ENCODE data around the gene CCDC106. TPM values are rescaled to one million over a fixed set of nuclear protein-coding genes. Genes with fewer than 3 reads are reported as not detected.

The CCDC106 gene
- total and polyA plus RNA-seq, 12 donors = 14.8 to 63.8 (median 27.9) TPM

DNA sequence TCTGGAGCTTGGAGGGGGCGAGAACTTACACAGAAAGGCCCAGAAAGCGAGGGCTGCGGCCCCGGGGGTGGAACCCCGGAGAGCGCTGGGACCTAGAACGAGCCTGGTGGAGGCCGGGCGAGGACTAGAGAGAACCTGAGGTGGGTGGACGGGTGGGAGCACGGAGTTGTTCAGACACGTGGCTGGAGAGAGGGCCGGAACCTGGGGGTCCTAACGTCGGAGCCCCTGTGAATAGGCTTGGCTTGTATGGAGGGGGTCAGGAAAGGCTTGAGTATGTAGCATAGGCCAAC, 4.2 kb upstream of the CCDC106 start:
- Histone ChIP-seq H3K27me3 (no peaks in the 10 kb centered on the region), H3K4me3 (peak overlapping the region in 3 of 4 donors; percentile 68 to 91 (median 81)), H3K27ac (peak overlapping the region in 4 of 5 donors; percentile 88 to 94 (median 90)), H3K9me3 (replicated peaks in 1 of 3) (no peaks in the 10 kb centered on the region), H3K4me1 (replicated peaks in 1 of 2) (peaks cover 37 to 50% of the 10 kb centered on the region in 2 donors), H3K36me3 (replicated peaks in 1 of 2) (peaks cover 0 to 14% of the 10 kb centered on the region in 2 donors)
- 0 to 2% (median 0%) methylated on average over 10 to 15 of the region's 15 CpGs for WGBS, 4 donors
- intact Hi-C loops (cut with DNase I) = no loop called here
- TF ChIP-seq, protein P1, sequence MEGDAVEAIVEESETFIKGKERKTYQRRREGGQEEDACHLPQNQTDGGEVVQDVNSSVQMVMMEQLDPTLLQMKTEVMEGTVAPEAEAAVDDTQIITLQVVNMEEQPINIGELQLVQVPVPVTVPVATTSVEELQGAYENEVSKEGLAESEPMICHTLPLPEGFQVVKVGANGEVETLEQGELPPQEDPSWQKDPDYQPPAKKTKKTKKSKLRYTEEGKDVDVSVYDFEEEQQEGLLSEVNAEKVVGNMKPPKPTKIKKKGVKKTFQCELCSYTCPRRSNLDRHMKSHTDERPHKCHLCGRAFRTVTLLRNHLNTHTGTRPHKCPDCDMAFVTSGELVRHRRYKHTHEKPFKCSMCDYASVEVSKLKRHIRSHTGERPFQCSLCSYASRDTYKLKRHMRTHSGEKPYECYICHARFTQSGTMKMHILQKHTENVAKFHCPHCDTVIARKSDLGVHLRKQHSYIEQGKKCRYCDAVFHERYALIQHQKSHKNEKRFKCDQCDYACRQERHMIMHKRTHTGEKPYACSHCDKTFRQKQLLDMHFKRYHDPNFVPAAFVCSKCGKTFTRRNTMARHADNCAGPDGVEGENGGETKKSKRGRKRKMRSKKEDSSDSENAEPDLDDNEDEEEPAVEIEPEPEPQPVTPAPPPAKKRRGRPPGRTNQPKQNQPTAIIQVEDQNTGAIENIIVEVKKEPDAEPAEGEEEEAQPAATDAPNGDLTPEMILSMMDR (IDR thresholded peaks at IDR 0.05) = no peak
- no peak for TF ChIP-seq POLR2A (IDR thresholded peaks at IDR 0.05)
- peak in 2 of 7 donors; percentile 16 to 43 for DNase-seq

DNA sequence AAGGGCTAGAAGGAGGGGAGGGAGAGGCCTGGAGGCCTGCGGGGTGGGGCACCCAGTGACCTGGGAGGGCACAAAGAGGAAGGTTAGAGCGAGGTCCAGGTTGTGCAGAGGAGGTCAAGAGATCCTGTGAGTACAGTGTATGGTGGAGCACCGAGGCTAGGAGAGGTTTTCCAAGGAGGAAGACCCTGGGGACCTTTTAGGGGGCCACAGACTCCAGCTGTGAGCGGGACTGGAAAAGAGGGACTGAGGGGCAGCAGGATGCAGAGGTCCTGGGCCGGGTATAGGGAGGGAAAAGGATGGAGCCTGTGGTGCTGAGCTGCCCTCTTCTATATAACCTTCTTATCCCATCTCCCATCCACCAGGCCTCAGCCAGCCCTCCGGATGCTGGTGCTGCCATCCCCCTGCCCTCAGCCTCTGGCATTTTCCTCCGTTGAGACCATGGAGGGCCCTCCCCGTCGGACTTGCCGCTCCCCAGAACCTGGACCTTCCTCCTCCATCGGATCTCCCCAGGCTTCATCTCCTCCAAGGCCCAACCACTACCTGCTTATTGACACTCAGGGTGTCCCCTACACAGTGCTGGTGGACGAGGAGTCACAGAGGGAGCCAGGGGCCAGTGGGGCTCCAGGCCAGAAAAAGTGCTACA, 3.7 kb upstream of the CCDC106 start:
- intact Hi-C loops (cut with DNase I) = no loop called here
- Histone ChIP-seq H3K9me3 (replicated peaks in 1 of 3) (no peaks in the 10 kb centered on the region), H3K4me3 (peak overlapping the region in 3 of 4 donors; percentile 68 to 91 (median 81)), H3K36me3 (replicated peaks in 1 of 2) (peaks cover 0 to 14% of the 10 kb centered on the region in 2 donors), H3K27me3 (no peaks in the 10 kb centered on the region), H3K27ac (peak overlapping the region in 4 of 5 donors; percentile 88 to 94 (median 90)), H3K4me1 (replicated peaks in 1 of 2) (peaks cover 41 to 54% of the 10 kb centered on the region in 2 donors)
- no peak for TF ChIP-seq POLR2A (IDR thresholded peaks at IDR 0.05)
- TF ChIP-seq, protein P1 (IDR thresholded peaks at IDR 0.05) = no peak
- DNase-seq = no peak
- WGBS, 4 donors = 39 to 53% (median 47%) methylated on average over 12 of the region's 12 CpGs

DNA sequence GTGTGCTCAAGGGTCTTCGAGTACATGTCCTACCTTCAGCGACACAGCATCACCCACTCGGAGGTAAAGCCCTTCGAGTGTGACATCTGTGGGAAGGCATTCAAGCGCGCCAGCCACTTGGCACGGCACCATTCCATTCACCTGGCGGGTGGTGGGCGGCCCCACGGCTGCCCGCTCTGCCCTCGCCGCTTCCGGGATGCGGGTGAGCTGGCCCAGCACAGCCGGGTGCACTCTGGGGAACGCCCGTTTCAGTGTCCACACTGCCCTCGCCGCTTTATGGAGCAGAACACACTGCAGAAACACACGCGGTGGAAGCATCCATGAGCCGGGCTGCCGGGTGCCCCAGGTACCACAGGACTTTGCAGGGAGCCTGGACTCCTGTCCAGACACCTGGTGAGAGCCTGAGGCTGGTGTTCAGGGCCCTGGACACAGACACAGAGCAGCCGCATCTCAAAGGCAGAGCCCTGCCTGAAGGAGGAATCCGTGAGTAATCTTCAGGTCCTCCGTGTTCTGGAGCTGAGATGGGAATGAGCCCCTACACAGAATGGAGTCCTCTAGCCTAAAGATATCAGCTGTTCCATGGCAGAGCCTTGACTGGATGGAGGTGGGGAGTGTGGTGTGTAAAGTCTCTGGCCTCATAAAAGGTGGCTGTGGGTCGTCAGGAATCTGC, 3.0 kb upstream of the CCDC106 start:
- TF ChIP-seq, protein P1 (IDR thresholded peaks at IDR 0.05) = no peak
- H3K4me3 ChIP-seq = no peak overlapping the region
- no peaks in the 10 kb centered on the region for H3K27me3 ChIP-seq
- intact Hi-C loops (cut with DNase I) = no loop called here
- WGBS, 4 donors = 87 to 91% (median 88%) methylated on average over 11 to 28 of the region's 28 CpGs
- H3K9me3 ChIP-seq (replicated peaks in 1 of 3) = no peaks in the 10 kb centered on the region
- H3K27ac ChIP-seq = no peak overlapping the region
- H3K4me1 ChIP-seq (replicated peaks in 1 of 2) = peaks cover 40 to 53% of the 10 kb centered on the region in 2 donors
- DNase-seq = no peak
- peaks cover 0 to 14% of the 10 kb centered on the region in 2 donors for H3K36me3 ChIP-seq (replicated peaks in 1 of 2)

DNA sequence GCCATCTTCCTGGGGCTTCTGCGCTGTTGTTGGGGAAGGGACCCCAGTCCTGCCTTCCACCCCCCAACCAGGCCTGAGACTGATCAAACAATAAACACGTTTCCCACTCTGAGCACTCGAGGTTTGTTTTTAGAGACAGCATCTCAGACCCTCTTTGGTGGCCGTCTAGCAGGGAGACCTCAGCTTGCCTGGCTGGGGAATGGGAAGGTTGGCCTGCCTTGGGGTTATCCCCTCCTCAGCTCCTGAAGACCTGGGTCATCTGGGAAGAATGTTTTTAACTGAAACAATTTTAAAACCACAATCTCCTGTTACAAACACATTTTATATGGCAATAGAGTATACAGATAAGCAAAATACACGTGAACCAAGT, 2.5 kb upstream of the CCDC106 start:
- WGBS, 4 donors = 65 to 69% (median 68%) methylated on average over 4 to 5 of the region's 5 CpGs
- Histone ChIP-seq H3K27me3 (no peaks in the 10 kb centered on the region), H3K9me3 (replicated peaks in 1 of 3) (no peaks in the 10 kb centered on the region), H3K27ac (no peak overlapping the region), H3K36me3 (replicated peaks in 1 of 2) (peaks cover 0 to 14% of the 10 kb centered on the region in 2 donors), H3K4me3 (no peak overlapping the region), H3K4me1 (replicated peaks in 1 of 2) (peaks cover 35 to 48% of the 10 kb centered on the region in 2 donors)
- intact Hi-C loops (cut with DNase I) = no loop called here
- DNase-seq = no peak
- no peak for TF ChIP-seq POLR2A (IDR thresholded peaks at IDR 0.05)
- TF ChIP-seq, protein P1 (IDR thresholded peaks at IDR 0.05) = no peak

Data from adrenal gland (tissue), 12 donors.